GM12874 (cell line): ENCODE results near the gene NOL9.

Experiments used
- TF ChIP-seq, protein P1 (sequence below): IDR thresholded peaks from 2 replicates; pipeline ENCODE4 v1.5.1; 2011; ENCODE audit warnings: low read depth, mild to moderate bottlenecking, control low read depth, low read length, moderate library complexity; ENCODE audit not compliant: insufficient read depth

The NOL9 gene

GRCh38 chr1:6574818-6575217, 20.5 kb upstream of the NOL9 start:
- TF ChIP-seq, protein P1, sequence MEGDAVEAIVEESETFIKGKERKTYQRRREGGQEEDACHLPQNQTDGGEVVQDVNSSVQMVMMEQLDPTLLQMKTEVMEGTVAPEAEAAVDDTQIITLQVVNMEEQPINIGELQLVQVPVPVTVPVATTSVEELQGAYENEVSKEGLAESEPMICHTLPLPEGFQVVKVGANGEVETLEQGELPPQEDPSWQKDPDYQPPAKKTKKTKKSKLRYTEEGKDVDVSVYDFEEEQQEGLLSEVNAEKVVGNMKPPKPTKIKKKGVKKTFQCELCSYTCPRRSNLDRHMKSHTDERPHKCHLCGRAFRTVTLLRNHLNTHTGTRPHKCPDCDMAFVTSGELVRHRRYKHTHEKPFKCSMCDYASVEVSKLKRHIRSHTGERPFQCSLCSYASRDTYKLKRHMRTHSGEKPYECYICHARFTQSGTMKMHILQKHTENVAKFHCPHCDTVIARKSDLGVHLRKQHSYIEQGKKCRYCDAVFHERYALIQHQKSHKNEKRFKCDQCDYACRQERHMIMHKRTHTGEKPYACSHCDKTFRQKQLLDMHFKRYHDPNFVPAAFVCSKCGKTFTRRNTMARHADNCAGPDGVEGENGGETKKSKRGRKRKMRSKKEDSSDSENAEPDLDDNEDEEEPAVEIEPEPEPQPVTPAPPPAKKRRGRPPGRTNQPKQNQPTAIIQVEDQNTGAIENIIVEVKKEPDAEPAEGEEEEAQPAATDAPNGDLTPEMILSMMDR, result no peak

DNA sequence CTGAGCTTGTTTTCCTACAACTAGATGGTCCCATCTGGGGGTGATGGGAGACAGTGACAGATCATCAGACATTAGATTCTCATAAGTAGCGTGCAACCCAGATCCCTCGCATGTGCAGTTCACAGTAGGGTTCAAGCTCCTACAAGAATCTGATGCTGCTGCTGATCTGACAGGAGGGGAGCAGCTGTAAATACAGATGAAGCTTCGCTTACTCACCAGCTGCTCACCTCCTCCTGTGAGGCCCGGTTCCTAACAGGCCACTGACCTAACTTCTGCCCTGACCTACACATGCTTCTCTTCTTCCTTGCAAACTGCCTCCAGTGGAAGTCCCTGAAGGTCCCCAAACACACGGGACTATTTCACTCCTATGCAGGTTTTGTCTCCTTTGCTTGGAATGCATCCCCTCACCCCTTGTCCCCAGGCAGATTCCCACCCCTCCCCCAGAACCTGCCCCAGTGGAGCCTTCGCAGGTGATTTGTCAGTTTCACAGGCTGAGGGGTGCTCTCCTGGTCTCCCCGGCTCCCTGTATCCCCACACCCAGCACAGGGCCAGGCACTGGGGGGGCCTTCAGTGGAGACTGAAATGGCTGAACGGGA, 19.8 kb upstream of the NOL9 start:
- TF ChIP-seq, protein P1, result no peak

DNA sequence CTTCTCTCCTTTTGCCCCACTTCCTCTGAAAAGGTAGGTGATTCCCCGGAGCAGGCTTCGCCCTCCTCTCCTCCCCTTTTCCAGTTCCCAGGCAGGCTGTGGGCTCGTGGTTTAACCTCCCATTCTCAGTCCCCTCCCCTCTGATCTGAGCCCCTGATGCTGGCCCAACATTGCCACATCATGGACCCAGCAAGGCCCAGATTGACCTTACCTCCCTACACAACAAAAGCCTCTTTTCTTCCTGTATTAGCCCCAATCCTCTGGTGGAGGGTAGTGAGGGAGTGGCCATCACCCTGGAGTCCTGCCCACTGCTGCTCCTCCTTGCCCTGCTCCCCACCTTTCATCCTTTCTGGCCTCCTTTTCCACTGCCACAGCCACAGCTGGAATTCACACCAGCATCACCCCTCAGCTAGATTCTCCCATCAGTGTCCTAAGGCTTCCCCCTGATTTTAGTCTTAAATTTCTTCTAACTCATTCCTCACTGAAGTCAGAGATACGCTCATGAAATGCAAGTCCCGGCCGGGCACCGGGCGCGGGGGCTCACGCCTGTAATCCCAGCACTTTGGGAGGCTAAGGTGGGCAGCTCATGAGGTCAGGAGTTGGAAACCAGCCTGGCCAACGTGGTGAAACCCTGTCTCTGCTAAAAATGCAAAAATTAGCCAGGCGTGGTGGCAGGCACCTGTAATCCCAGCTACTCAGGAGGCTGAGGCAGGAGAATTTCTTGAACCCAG, 18.5 kb upstream of the NOL9 start:
- TF ChIP-seq, protein P1, result no peak

DNA sequence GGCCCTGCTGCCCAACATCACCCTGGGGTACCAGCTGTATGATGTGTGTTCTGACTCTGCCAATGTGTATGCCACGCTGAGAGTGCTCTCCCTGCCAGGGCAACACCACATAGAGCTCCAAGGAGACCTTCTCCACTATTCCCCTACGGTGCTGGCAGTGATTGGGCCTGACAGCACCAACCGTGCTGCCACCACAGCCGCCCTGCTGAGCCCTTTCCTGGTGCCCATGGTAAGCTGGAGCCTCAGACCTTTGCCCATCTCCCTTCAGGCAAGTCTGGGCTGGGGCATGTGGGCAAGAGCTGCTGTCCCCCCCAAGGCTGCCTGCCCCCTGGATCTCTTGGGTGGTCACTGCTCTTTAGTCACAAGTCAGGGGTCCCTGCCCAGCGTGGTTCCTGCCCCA, 16.7 kb upstream of the NOL9 start:
- TF ChIP-seq, protein P1, result no peak

DNA sequence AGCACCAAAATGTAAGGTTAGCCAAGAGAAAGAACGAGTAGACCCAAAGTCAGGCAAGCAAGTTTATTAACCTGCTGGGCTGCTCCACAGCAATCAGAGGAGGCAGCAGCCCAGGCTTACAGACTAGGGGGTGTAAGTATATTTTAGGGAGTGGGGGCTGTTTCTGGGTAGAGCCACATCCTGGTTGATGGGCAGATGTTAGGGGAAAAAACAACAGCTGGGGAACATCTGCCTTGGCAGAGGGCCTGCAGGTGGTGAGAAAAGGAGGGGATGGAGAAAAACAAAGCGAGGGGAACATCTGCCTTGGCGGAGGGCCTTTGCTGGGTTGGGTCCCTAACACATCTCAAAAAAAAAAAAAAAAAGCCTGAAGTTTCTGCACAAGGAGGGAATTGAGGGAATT, 15.8 kb upstream of the NOL9 start:
- TF ChIP-seq, protein P1, result no peak

GRCh38 chr1:6569033-6569432, 14.7 kb upstream of the NOL9 start:
- TF ChIP-seq, protein P1, result no peak

DNA sequence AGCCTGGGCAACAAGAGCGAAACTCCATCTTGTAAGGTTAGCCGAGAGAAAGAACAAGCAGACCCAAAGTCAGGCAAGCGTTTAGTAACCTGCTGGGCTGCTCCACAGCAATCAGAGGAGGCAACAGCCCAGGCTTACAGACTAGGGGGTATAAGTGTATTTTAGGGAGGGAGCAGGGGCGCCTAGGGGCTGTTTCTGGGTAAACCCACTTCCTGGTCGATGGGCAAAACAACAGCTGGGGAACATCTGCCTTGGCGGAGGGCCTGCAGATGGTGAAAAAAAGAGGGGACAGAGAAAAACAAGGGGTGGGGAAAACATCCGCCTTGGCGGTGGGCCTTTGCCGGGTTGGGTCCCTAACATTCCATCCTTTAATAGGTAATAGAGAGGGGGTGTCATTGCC, 6.0 kb upstream of the NOL9 start:
- TF ChIP-seq, protein P1, result no peak
